MM.1S (cell line): ENCODE measurements around the gene WAS.

ENCODE experiments used
- DNase-seq: peaks from one replicate; pipeline ENCODE4 v3.0.0-alpha.2; 2015
- H2AFZ ChIP-seq: fragments of 300-600 bp; sonication (generic); 2 replicates; pipeline ENCODE4 v1.6.0; 2016; ENCODE audit warnings: antibody characterized with exemption, low read length
- H3F3A ChIP-seq: fragments of 300-600 bp; sonication (generic); 2 replicates; pipeline ENCODE4 v1.6.1; 2016; ENCODE audit warnings: mild to moderate bottlenecking, antibody characterized with exemption, low read length, moderate library complexity, mixed read lengths; ENCODE audit not compliant: insufficient read depth
- H3K27ac ChIP-seq: fragments of 300-600 bp; sonication (generic); 2 replicates; pipeline ENCODE4 v1.5.1; 2016; ENCODE audit warnings: mild to moderate bottlenecking, low read length
- H3K27me3 ChIP-seq: fragments of 300-600 bp; sonication (generic); replicated peaks from 2 replicates; pipeline ENCODE4 v1.6.0; 2016; ENCODE audit warnings: low read length; ENCODE audit not compliant: insufficient read depth
- H3K36me3 ChIP-seq: fragments of 300-600 bp; sonication (generic); replicated peaks from 2 replicates; pipeline ENCODE4 v1.6.1; 2016; ENCODE audit warnings: mild to moderate bottlenecking, low read length, mixed read lengths; ENCODE audit not compliant: insufficient read depth
- H3K4me1 ChIP-seq: fragments of 300-600 bp; sonication (generic); 2 replicates; pipeline ENCODE4 v1.6.1; 2016; ENCODE audit warnings: low read length, mixed read lengths
- H3K4me2 ChIP-seq: fragments of 300-600 bp; sonication (generic); 2 replicates; pipeline ENCODE4 v1.6.0; 2016; ENCODE audit warnings: low read depth, low read length
- H3K4me3 ChIP-seq: fragments of 300-600 bp; sonication (generic); 2 replicates; pipeline ENCODE4 v1.5.1; 2016; ENCODE audit warnings: low read length, mixed read lengths
- H3K79me2 ChIP-seq: fragments of 300-600 bp; sonication (generic); 2 replicates; pipeline ENCODE4 v1.6.1; 2016; ENCODE audit warnings: mixed run types, low read length, mixed read lengths
- H3K9ac ChIP-seq: fragments of 300-600 bp; sonication (generic); 2 replicates; pipeline ENCODE4 v1.6.1; 2016; ENCODE audit warnings: low read length, mixed read lengths
- H3K9me2 ChIP-seq: fragments of 300-600 bp; sonication (generic); replicated peaks from 2 replicates; pipeline ENCODE4 v1.6.1; 2016; ENCODE audit warnings: mild to moderate bottlenecking, low read length, mixed read lengths; ENCODE audit not compliant: insufficient read depth
- H3K9me3 ChIP-seq: fragments of 300-600 bp; sonication (generic); replicated peaks from 2 replicates; pipeline ENCODE4 v1.6.1; 2016; ENCODE audit warnings: mild to moderate bottlenecking, low read length, mixed read lengths; ENCODE audit not compliant: insufficient read depth
- H4K20me1 ChIP-seq: fragments of 300-600 bp; sonication (generic); 2 replicates; pipeline ENCODE4 v1.6.1; 2016; ENCODE audit warnings: mild to moderate bottlenecking, low read length, moderate library complexity, mixed read lengths; ENCODE audit not compliant: insufficient read depth
- CTCF ChIP-seq: fragments of 300-600 bp; sonication (generic); IDR thresholded peaks from 2 replicates; pipeline ENCODE4 v1.5.1; 2016; ENCODE audit warnings: antibody characterized with exemption, low read length, mixed read lengths
- EZH2 ChIP-seq: fragments of 300-600 bp; sonication (generic); optimal IDR thresholded peaks from 2 replicates; pipeline ENCODE3; 2017; ENCODE audit warnings: low read depth, mild to moderate bottlenecking, antibody characterized with exemption, low read length, mixed read lengths
- EZH2phosphoT487 ChIP-seq: fragments of 300-600 bp; sonication (generic); IDR thresholded peaks from 2 replicates; pipeline ENCODE4 v1.6.1; 2018; ENCODE audit warnings: antibody characterized with exemption, low read length

The WAS gene

GRCh38 chrX:48683411-48683982 is at the start of gene WAS:
Gene WAS, plus strand, starts transcription at chrX:48683799. Its CDS starts 55 bp downstream, at chrX:48683854.
- H3F3A ChIP-seq: no peaks in the 10 kb centered on the region
- 0 out of 2 replicates have a peak, but pooled peaks cover 3% of the 10 kb centered on the region for H3K4me1 ChIP-seq
- TF ChIP-seq EZH2: no peak
- no peak for TF ChIP-seq CTCF
- TF ChIP-seq EZH2phosphoT487: no peak
- peak within 1 kb of the TSS; percentile 33 for H2AFZ ChIP-seq
- H3K4me2 ChIP-seq: peak within 1 kb of the TSS; percentile 85
- H4K20me1 ChIP-seq: no peaks in the 10 kb centered on the region
- H3K9ac ChIP-seq: peak within 1 kb of the TSS; percentile 70
- peak within 1 kb of the TSS; percentile 77 for H3K4me3 ChIP-seq
- peak; percentile 56 for DNase-seq
- H3K9me3 ChIP-seq: no peaks in the 10 kb centered on the region
- H3K9me2 ChIP-seq: no peaks in the 10 kb centered on the region
- no peaks in the 10 kb centered on the region for H3K36me3 ChIP-seq
- no peaks in the 10 kb centered on the region for H3K27me3 ChIP-seq
- H3K27ac ChIP-seq: peak within 1 kb of the TSS; percentile 31; the same call in 1 of the 2 replicates
- peaks cover 26% of the 10 kb centered on the region for H3K79me2 ChIP-seq

GRCh38 chrX:48636301-48636700 is 47.3 kb upstream of the WAS start:
- Histone ChIP-seq H3K4me2 (no peak overlapping the region), H3K9me3 (no peaks in the 10 kb centered on the region), H3K27ac (no peak overlapping the region), H3K4me1 (peaks cover 15% of the 10 kb centered on the region), H3K9ac (no peak overlapping the region), H3K4me3 (no peak overlapping the region), H4K20me1 (no peaks in the 10 kb centered on the region), H3K79me2 (no peaks in the 10 kb centered on the region), H2AFZ (0 out of 2 replicates have a peak overlapping the region, but pooled peaks have one; percentile 27), H3K27me3 (no peaks in the 10 kb centered on the region), H3K9me2 (no peaks in the 10 kb centered on the region), H3F3A (no peaks in the 10 kb centered on the region; the same call in 1 of the 2 replicates), H3K36me3 (no peaks in the 10 kb centered on the region)
- TF ChIP-seq CTCF: no peak
- no peak for TF ChIP-seq EZH2
- TF ChIP-seq EZH2phosphoT487: no peak
- no peak for DNase-seq

GRCh38 chrX:48636776-48637175 is 46.8 kb upstream of the WAS start:
- Histone ChIP-seq H2AFZ (0 out of 2 replicates have a peak overlapping the region, but pooled peaks have one; percentile 27), H3K9me3 (no peaks in the 10 kb centered on the region)

More at GRCh38 chrX:48636776-48637175, 46.8 kb upstream of the WAS start:
- no peak for DNase-seq
- Histone ChIP-seq H3K4me1 (peaks cover 13% of the 10 kb centered on the region), H3K4me2 (no peak overlapping the region), H3K9me2 (no peaks in the 10 kb centered on the region), H3K79me2 (no peaks in the 10 kb centered on the region), H4K20me1 (no peaks in the 10 kb centered on the region), H3K9ac (no peak overlapping the region), H3K4me3 (no peak overlapping the region), H3K36me3 (no peaks in the 10 kb centered on the region), H3K27ac (no peak overlapping the region), H3K27me3 (no peaks in the 10 kb centered on the region), H3F3A (no peaks in the 10 kb centered on the region; the same call in 1 of the 2 replicates)
- TF ChIP-seq EZH2phosphoT487 (no peak), CTCF (no peak), EZH2 (no peak)
